ENCODE data around the gene ZG16B. TPM values are rescaled to one million over a fixed set of nuclear protein-coding genes. Genes with fewer than 3 reads are reported as not detected.

ZG16B gene
- total RNA-seq, 1 experiment from 2014 or later: 2.3 TPM

- peak overlapping the region; percentile 68 for H3K9ac ChIP-seq (ENCODE audit: low read length)
- no peaks in the 10 kb centered on the region; the same call in 1 of the 2 replicates for H3K79me2 ChIP-seq (ENCODE audit: insufficient read depth, low read length)
- peaks cover 0 to 7% of the 10 kb centered on the region in 2 experiments; a peak in 1 of 4 replicates for H3K36me3 ChIP-seq (ENCODE audit: control insufficient read depth in 1 of 2, insufficient read depth in 2 of 2, low read length in 2 of 2)
- peak overlapping the region; percentile 99 for H3K4me2 ChIP-seq (ENCODE audit: low read length)
- peak overlapping the region; percentile 52 to 69 for H3K4me3 ChIP-seq (replicated peaks in 1 of 2; ENCODE audit: low read depth in 1 of 2, low read length in 2 of 2)
- no peak overlapping the region for H2AFZ ChIP-seq (ENCODE audit: low read depth, low read length, poor library complexity, severe bottlenecking)
- no peaks in the 10 kb centered on the region for H4K20me1 ChIP-seq (ENCODE audit: insufficient read depth)
- peak; percentile 83 for ATAC-seq
- no peaks in the 10 kb centered on the region for H3K9me2 ChIP-seq (ENCODE audit: insufficient read depth)
- intact Hi-C loops (cut with micrococcal nuclease): no loop called here
- peaks cover 18 to 52% of the 10 kb centered on the region in 2 experiments for H3K4me1 ChIP-seq (ENCODE audit: control insufficient read depth in 1 of 2, insufficient read depth in 2 of 2, low read length in 2 of 2)
- H3K27ac ChIP-seq (ENCODE audit: low read depth, low read length): peak overlapping the region; percentile 89
- ChIA-PET CTCF (interaction anchor here (0.7 to 3.5 kb wide), 7 partner anchors 10 to 106 kb away, joined by 3 to 12 read pairs (median 3); partner anchors contain the start of gene FLYWCH2), POLR2A (interaction anchor here (0.5 to 1.3 kb wide), 3 partner anchors 24 to 390 kb away, joined by 3 to 5 read pairs (median 5); partner anchors contain the start of gene FLYWCH2), RAD21 (ENCODE audit: low non-redundant PET in 1 of 2, low total read pairs in 2 of 2, uncharacterized antibody in 2 of 2, unreplicated experiment in 2 of 2) (interaction anchor here (0.6 to 0.7 kb wide), 2 partner anchors 10 to 16 kb away, joined by 3 read pairs; no protein-coding TSS in a partner anchor)
- peak; percentile 85 for DNase-seq (ENCODE audit: low read depth, low spot score)
- TF ChIP-seq EZH2phosphoT487 (IDR thresholded peaks at IDR 0.05; ENCODE audit: borderline replicate concordance): no peak
- no peak for TF ChIP-seq EGR1 (IDR thresholded peaks at IDR 0.05; ENCODE audit: low read depth)
- peak; percentile 86; the same call in 1 of the 2 replicates for TF ChIP-seq SIN3A (IDR thresholded peaks at IDR 0.05; ENCODE audit: low read depth)
- peak; percentile 17; the same call in 1 of the 2 replicates for TF ChIP-seq CBX3 (IDR thresholded peaks at IDR 0.05; ENCODE audit: low read depth)
- TF ChIP-seq ZBTB33 (IDR thresholded peaks at IDR 0.05; ENCODE audit: extremely low read depth, insufficient replicate concordance, low read length): peak; percentile 75
- TF ChIP-seq SP1 (IDR thresholded peaks at IDR 0.05; ENCODE audit: low read depth): peak; percentile 80
- peak; percentile 70 for TF ChIP-seq POLR2AphosphoS5 (IDR thresholded peaks at IDR 0.05; ENCODE audit: low read depth, low read length)
- no peak for TF ChIP-seq ZFX (IDR thresholded peaks at IDR 0.05)
- TF ChIP-seq YY1 (IDR thresholded peaks at IDR 0.05; ENCODE audit: extremely low read depth, insufficient replicate concordance, low read depth, low read length): no peak
- TF ChIP-seq JUND (IDR thresholded peaks at IDR 0.05): no peak; the same call in 1 of the 2 replicates
- no peaks in the 10 kb centered on the region for H3K27me3 ChIP-seq (ENCODE audit: insufficient read depth, low read length)
- H3K9me3 ChIP-seq (ENCODE audit: control insufficient read depth in 1 of 2, insufficient read depth in 1 of 2, low read depth in 1 of 2, low read length in 2 of 2): peaks cover 0 to 6% of the 10 kb centered on the region in 2 experiments; a peak in 2 of 4 replicates
- no TSS peak for BruUV-seq (replicated peaks)
These were observed 28.3 kb downstream of the ZG16B start for GRCh38 chr16:2858245-2859025.
